GM18909 (cell line): Measurements from ENCODE around the gene ING4.
A peak's percentile ranks its signal among the peaks of the same experiment; 100 is the strongest.
"Not testable (repeated sequence)": the region's sequence is repeated elsewhere in the genome, so short reads cannot be mapped to it uniquely, and the experiment has no call there.

ENCODE experiments used
- ATAC-seq: cut with Tn5 transposase; IDR thresholded peaks from one replicate; pipeline ENCODE4 v1.9.1; 2021; ENCODE audit warnings: mild to moderate bottlenecking; ENCODE audit not compliant: unreplicated experiment, poor library complexity

The ING4 gene

DNA sequence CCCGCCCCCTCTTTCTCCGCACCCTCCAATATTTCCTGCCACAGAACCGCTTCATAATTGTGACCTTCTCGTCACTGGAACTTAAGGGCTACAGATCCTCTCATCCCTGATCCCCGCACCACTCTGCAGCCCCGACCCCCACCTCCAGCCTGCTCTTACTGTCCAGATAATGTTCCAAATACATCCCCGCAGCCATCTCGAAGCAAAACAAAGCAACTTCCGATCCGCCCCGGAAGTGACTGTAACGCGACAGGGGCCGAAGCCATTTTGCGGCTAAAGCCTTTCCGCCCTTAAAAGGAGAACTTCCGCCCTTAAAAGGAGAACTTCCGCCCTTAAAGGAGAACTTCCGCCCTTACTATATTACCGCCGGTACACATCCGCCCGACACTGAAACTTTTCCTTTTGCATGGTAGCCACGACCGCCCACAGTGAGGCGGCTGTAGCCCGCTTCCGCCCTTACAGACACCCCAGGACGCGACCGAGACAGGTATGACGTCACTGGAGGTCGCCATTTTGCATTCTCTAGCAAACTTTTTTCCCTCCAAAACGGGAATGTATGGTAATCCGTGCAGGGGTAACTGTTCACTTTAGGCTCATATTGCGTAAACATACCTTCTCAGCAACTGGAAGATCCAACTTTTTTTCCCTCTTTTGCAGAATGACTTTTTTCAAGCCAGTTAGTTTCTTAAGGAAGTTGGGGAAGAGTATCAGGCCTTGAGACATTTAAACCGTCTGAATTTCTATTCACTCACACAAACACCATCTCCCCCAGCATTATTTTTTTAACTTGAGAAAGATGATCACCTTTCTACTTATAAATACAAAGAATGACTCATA is at the start of gene ING4:
TSS of gene ING4 (minus strand) at position 214 of the 837 bp plus-strand sequence. CDS start at position 196, 18 bp downstream.
- peak; percentile 96 for ATAC-seq

DNA sequence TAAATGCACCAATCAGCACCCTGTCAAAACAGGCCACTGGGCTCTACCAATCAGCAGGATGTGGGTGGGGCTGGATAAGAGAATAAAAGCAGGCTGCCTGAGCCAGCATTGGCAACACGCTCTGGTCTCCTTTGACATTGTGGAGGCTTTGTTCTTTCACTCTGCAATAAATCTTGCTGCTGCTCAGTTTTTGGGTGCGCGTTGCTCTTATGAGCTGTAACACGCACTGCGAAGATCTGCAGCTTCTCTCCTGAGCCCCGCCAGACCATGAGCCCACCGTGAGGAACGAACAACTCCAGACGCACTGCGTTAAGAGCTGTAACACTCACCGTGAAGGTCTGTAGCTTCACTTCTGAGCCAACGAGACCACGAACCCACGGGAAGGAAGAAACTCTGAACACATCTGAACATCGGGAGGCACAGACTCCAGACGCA is 46.1 kb upstream of the ING4 start:
- no peak for ATAC-seq

DNA sequence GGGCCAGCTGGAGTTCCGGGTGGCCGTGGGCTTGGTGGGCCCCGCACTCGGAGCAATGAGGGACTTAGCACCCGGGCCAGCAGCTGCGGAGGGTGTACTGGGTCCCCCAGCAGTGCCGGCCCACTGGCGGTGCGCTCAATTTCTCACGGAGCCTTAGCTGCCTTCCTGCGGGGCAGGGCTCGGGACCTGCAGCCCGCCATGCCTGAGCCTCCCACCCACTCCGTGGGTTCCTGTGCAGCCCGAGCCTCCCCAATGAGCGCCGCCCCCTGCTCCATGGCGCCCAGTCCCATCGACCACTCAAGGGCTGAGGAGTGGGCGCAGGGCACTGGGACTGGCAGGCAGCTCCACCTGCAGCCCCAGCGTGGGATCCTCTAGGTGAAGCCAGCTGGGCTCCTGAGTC is 45.4 kb upstream of the ING4 start:
- not testable (repeated sequence) for ATAC-seq

DNA sequence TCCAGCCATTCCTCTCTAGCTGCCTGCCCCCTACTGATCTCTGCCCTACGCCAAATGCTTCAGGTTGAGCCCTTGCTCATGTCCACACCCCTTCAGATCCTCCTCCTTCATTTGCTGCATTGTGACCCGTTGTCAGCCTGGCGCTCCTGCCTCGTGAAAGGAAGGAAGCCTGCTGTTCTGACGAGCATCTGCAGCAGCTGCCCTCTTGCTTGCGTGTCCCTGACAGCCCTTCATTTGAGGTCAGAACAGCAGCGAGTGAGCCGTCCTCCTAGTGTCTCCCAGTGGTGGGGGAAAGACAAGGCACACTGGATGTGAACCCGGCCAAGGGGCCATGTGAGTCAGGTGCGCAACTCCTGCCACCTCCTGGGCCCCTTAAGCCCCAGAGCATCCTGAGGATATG is 40.7 kb upstream of the ING4 start:
- no peak for ATAC-seq

DNA sequence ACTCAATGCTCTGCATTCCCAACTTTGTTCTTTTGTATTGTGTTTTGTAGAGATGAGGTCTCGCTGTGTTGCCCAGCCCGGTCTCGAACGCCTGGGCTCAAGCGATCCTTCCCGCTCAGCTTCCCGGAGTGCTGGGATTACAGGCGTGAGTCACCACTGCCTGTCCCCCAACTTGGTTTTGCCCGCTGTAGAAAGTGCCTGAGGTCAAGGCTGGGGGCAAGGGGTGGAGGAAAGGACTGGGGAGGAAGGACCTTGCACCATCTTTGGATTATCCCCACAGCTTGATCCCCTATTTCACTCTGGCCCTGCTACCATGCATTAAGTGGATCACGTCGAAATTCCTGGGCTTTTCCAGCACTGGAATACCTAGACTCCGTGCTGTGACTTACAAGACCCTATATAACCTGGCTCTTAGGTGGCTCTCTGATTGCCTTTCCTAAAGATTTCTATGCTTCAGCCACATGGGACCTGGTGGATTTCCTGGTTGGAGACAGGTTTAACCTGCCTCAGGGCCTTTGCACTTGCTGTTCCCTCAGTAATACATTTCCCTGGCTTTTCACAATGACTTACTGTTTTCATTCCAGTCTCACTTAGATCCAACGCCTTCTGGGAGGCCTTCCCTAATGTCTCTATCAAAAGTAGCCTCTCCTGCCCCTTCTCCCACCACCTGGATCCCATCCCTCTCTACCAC is 38.3 kb upstream of the ING4 start:
- no peak for ATAC-seq

DNA sequence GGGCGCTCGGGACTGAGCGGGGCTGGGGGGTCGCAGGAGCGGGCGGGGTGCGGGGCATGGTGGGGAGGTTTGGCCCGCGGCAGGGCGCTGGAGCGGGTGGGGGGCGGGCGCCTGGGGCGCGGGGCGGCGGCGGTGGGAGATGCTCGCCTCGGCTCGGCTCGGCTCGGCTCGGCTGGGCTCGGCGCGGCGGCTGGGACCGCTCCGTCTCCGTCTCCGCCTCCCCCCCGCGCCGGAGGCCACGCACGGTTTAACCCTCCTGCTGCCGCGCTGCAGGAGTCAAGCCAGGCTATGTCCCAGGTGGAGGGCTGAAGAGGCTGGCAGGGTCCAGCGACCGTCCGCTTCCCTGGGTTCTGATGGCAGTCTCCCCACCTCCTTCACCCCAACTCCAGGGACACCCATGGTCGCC is 37.7 kb upstream of the ING4 start, which contains the start of gene PIANP:
TSS of gene PIANP (minus strand) at position 170 of the 406 bp plus-strand sequence. CDS start 2,754 bp downstream, outside the sequence.
- ATAC-seq, result no peak

DNA sequence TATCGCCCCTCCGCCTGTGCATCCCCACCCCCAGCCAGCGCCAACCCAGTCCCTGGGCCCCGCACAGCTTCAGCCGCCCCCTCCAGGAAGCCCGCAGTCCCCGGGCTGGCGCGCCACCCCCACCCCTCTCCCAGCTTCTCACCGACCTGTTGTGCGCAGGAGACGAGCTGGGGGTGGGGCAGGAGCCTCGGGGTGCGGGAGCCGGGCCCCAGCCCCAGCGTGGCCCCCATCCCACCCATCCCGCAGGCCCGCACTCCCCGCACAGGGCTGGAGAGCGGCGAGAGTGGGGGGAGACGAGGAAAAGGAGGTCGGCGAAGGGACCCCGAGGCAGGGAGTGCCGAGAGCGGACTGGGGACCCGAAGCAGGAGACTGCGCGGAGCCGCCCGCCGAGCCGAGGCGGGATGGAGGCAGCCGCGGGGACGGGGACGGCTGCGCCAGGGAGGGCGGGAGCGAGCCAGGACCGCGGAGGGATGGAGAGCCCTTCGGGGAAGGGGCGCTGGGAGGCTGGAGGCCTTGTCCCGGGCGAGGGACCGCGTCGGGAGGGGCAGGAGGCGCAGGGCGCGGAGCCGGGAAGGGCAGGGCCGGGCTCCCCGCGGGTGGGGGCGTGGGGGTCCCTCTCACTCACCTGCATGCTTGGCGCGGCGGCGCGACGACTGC is 37.2 kb upstream of the ING4 start:
- ATAC-seq, result no peak

DNA sequence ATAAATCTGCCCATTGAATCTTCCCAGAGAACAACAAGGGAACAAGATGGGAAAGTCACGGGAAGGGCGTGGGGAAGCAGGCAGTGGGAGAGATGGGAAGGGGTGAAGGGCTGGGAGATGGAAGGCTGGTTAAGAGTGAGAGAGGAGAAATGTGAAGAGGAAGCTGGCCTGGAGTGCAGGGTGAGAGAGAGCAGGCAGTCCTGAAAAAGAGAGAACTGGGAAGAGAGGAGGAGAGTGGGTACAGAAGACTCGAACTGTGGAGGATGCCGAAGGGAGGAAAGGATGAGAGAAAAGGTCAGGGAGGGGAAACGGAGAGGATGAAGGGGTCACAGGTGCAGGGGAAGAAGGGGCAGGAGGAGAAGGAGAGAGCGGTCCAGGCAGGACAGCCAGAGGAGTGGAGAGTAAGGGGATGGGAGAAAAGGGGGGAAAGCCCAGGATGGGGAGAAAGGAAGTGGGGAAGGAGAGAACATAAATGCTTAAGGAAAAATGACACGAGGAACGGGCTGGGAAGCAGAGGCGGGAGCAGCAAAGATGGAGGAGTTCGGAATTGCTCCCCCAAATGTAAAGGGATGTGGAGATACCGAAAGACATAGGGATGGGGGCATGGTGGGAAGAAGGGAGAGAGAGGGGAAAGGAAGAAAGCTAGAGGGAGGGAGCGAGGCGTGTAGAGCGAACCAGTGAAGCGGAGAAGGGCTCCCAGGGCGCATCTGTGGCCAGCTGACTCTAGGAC is 36.5 kb upstream of the ING4 start:
- no peak for ATAC-seq

DNA sequence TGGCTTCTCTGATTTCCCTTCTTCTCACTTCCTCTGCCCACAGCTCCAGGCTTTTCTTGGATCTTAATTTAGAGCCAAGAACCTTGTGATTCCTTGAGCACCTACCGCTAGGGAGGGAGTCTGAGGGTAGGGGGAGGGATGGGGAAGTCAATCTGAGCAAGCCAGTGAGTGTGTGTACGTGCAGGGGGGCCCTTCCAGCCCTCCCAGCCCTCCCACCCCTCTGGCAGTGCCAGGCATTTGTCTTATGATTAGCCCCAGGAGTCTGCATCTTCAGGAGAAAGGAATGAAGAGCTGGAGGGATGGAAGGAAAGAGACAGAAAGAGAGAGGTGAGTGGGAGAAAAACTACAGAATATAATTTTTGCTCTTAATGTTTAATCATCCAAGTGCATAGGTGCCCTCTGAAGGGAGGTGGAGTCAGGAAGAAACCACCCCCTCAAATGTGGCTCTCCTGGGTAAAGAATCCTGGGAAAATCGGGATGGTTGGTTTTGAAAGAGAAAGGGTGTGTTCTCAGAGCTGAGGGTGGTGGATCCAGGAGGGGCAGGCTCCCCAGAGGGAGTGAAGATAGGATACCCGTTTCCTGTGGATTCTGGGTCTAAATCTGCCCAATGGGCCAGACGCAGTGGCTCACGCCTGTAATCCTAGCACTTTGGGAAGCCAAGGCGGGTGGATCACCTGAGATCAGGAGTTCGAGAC is 35.6 kb upstream of the ING4 start:
- no peak for ATAC-seq

DNA sequence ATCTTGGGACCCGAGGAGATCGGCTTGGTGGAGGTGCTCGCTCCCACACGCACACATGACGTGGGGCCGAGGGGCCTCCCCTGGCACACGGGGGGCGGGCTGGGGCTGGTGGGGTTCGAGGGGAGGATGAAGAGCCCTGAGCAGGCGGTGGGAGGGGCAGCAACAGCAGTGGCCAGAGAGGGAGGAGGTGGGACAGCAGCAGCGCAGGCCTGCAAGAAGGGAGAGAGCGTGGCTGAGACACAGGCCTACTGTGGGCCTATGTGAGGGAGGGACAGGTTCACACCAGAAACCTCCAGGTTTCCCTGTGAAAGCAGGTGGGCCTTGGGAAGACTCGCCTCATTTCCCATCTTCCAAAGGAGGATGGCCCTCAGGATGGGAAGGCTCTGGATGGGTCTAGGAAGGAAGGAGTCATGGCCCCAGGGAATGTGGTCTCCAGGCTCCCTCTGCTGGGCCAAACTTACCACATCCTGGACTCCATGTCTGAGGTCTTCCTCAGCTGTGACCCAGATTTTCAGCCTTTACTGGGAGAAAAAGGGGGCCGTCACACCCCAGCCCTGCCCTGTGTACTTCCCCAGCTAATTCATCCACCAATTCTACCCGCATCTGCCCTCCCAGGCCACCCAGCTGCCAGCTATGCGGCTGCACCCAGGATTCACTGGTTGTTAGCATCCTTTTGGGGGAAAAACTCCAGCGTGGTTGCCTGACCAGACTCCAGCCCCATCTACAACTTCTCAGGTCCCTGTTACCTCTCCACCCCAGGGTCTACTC is 34.8 kb upstream of the ING4 start:
- ATAC-seq, result no peak

DNA sequence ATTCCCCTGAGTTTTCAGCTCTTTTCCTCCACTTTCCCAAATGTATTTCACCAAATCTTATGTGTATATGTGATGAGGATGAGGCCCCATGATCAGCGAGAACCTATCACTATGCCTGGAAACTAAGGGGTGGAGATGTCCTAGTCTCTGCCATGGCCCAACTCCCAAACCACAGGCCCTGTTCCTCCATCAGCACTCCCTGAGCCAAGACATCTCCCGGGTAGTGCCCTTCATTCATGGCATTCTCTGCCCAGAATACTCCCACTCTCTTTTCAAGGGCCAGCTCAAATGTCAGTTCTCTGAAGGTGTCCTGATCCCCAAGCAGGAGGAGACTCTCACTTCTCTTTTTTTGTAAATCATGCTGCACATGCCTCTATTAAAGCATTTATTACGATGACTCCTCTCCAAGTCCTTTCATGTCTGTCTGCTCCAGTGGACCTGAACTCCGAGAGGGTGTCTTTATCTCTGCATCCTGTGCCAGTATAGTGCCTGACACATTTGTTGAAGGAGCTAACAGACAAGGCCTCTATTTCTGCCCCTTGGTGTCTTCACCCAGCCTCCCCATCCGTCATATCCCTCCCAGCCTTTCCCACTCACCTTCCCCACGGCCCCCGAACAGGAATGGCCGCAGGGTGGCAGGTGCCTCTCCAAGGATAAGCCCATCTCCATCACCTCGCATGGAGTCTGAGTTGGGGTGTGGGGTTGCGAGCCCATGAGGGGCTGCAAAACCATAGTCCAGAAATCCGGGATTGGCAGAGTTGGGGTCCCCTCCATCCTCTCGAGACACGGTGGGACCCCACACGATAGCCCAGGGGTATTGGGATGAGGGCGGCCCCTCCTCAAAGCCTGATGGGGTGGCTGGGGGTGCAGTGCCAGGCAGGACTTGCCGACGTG is 34.0 kb upstream of the ING4 start:
- ATAC-seq, result no peak

DNA sequence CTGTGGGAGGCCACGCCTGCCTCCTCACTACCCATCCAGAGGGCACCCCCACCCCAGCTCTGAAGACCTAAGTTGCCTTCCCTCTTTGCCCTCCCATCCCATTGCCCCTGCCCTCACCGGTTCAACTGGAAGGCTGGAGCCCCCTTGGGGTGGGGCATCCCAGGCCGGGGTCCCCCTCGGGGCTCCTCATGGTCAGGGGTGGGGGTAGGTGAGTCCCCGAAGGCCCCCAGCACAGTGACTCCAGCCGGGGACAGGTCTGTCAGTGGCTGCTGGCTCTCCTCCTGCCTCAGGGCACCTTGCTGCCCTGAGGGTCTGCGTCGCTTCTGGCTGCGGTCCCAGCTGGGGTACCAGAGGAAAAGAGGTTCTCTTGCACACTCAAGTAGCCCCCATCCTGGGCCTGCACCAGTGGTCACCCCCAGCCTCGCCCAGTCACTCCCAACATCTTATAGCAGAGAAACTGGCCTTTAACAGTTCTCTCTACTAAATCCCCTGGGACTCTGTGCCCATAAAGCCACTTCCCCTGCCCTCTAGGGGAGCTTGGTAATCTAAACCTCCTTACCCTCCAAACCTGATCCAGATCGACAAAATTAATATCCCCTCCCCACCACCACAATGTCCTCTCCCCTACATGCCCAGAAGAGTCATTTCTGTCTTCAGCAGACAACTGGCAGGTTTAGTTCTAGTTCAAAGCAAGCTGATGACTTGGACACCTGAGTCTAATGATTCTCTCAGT is 32.6 kb upstream of the ING4 start:
- ATAC-seq, result no peak

DNA sequence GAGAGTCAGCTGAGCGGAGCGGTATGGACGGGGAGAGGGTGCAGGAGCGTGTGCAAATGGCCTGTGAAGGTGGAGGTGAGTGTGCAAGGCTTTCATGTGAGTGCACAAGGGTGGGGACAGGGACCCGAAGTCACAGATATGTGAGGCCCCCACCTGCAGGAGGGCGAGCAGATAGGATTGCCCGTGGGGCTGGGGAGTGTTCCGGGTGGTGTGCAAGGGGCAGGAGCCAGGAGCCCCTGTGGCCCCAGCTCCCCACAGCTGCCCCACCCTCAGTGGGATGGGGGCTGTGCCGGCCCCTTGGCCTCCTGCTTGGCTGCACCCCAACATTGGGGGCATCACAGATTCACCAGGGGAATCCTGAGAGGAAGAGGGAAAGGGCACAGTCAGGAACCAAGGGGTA is 31.8 kb upstream of the ING4 start:
- ATAC-seq, result no peak

DNA sequence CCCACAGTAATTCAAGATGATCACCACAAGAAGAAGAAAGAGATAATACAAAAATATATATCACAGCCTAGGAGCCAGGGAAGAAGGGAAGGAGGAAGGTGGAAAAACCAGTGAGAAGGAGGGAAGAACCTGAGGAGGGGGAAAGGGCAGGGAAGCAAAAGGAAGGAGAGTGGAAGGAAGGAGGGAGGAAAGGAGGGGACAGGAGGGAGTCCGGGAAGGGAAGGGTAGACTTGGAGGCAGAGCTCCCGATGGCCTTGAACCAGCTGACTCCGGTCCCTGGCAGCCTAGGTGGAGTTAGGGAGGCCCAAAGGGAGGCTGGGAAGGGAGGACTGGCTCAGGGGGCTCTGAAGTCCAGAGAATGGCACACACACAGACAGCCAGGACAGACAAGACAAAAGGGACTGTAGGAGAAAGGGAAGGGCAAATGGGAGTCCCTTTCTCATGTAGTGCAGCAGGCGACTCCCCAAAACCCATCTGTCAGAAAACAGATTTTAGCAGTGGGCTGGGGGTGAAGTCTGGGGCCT is 31.0 kb upstream of the ING4 start:
- ATAC-seq, result no peak

DNA sequence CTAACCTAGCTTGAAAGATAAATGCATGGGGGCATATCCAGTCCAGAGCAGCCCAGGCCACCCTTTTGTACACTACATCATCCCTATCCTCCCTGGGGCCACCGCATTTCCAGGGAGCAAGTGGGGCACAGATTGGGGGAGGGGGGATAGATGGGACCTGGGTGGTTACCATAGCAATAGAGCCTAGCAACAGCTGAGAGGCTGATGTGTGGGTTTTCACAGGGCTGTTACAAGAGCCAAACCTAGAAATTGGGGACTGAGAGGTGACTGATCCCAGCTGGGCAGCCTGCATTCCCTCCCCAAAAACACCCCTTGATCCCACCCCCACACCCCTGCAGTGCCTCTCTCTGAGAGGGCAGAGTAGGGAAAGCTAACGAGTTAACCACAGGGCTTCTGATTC is 30.0 kb upstream of the ING4 start:
- no peak for ATAC-seq

DNA sequence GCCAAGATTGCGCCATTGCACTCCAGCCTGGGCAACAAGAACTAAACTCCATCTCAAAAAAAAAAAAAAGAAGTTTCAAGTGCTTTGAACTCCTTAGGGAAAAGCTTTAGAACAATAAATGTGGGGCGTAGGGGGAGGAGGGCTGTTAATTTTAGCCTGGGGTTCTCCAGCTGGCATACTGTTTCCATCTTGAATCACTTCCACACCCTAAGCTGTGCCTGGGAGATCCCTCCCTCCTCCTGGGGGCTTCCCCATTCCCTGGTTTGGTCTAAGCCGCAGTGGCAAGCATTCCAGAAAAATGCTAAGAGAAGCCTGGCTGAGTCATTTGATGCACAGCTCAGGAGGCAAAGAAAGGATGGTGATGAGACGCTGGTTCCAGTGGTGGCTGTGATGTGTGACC is 28.6 kb upstream of the ING4 start:
- no peak for ATAC-seq
